GM20431 (cell line): ENCODE data around the gene PLEKHA7.

Source experiments
- in situ Hi-C: fragments of 300-500 bp; cut with MseI, MboI; formaldehyde crosslinking; loops from one replicate; pipeline ENCODE4 v1.15.0; 2020; ENCODE audit warnings: low sequenced_read_pairs; ENCODE audit not compliant: unreplicated experiment

PLEKHA7 gene

GRCh38 chr11:16862726-16863125 lies 151.5 kb downstream of the PLEKHA7 start:
- in situ Hi-C loops: no loop called here

DNA sequence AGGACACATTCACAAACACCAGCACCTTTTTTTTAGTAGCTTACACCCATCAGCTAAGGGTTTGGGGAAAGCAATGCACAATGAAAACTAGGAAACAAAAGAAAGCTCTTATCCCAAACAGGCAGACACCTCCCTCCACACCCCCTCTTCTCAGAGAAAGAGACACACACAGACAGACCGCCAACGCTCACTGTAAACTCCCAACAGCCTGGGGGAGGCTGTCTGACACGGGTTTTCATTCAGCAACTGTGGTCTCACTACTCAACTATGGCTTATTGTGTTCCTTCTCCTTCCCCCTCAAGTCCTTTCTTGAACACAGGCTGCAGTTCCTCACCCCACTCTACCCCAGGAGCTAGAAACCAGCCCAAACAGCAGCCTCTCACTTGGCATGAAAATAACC lies 152.4 kb downstream of the PLEKHA7 start:
- in situ Hi-C loops: no loop called here

- in situ Hi-C loops: no loop called here
Observed at GRCh38 chr11:16860617-16861016, 153.6 kb downstream of the PLEKHA7 start.

DNA sequence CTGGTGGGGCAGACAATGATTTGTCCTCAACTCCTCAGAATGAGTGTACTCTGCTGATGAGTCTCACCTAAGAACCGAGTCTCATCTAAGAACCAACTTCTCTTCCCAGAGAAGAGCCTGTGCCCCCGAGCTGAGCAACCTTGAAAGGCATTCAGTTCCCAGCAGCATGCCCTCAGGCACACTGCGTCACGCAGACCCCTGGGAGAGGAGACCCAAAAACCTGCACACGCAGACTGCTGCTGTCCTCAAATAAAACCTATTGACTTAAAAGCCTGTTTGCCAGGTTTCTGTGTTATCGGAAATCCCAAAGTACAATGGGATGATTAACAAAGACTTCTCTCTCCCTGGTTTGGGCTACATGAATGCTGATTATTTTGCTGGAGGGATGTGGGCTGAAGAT lies 154.6 kb downstream of the PLEKHA7 start:
- in situ Hi-C loops: no loop called here

DNA sequence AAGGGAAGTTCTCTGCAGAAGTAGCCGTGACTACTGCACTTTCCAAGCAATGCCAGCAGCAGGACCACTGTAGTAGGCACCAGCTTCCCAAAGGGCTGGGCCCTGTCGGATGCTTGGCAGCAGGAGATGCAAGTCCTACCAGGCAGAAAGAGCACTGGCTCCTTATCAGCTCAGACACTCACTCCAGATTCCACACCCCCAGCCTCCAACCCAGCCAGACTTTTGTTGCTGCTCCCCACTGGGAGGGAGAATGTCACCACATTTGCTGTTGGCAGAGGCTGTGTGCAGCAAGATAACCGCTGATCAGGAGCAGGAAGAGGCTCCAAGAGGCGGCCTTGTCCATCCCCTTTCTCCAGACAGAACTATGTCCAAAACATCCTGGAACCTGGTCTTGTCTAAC lies 157.0 kb downstream of the PLEKHA7 start:
- in situ Hi-C loops: no loop called here

DNA sequence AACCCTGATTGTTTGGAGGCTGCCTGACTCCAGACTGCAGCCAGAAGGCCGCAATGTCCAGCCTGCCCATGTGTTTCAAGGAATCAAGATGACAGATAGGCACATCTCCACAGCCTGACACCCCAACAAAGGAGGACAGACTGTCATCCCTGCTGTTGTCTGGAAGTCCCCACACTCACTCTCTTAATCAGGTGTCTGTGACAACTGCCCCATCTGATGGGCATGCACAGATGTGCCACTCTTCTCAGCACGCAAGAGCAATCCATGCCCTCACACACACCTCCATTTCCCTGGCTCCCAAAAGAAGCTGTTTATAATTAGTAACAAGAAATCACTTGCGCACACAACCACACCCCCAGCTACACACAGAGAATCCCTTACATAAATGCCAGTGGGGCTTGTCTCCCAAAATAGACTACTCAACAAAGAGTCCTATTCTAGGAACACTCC lies 158.2 kb downstream of the PLEKHA7 start:
- in situ Hi-C loops: no loop called here

GRCh38 chr11:16854979-16855378 lies 159.2 kb downstream of the PLEKHA7 start:
- in situ Hi-C loops: no loop called here

GRCh38 chr11:16853859-16854258 lies 160.4 kb downstream of the PLEKHA7 start:
- in situ Hi-C loops: no loop called here

- in situ Hi-C loops: no loop called here
Observed at GRCh38 chr11:16853266-16853665, 160.9 kb downstream of the PLEKHA7 start.

DNA sequence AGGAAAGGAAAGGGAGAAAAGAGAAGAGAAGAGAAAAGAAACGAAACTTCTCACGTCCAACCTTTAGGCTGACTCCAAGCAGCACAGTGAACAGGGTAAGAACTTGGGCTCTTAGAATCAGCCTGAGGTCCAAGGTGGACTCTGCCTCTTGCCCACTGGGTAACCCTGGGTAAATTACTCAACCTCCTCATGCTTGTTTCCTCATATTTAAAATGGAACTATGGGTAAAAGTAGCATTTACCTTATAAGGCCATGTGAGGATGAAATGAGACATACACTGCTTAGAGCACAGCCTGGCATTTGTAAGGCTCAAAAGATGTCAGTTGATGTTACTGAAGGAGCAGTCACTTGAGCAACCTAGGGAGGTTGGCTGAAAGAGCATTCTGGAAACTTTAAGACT lies 167.9 kb downstream of the PLEKHA7 start:
- in situ Hi-C loops: no loop called here

GRCh38 chr11:16844268-16844771 lies 169.9 kb downstream of the PLEKHA7 start:
- in situ Hi-C loops: no loop called here

GRCh38 chr11:16843294-16843693 lies 170.9 kb downstream of the PLEKHA7 start:
- in situ Hi-C loops: no loop called here

GRCh38 chr11:16841984-16842383 lies 172.2 kb downstream of the PLEKHA7 start:
- in situ Hi-C loops: no loop called here

GRCh38 chr11:16841481-16841880 lies 172.7 kb downstream of the PLEKHA7 start:
- in situ Hi-C loops: no loop called here

DNA sequence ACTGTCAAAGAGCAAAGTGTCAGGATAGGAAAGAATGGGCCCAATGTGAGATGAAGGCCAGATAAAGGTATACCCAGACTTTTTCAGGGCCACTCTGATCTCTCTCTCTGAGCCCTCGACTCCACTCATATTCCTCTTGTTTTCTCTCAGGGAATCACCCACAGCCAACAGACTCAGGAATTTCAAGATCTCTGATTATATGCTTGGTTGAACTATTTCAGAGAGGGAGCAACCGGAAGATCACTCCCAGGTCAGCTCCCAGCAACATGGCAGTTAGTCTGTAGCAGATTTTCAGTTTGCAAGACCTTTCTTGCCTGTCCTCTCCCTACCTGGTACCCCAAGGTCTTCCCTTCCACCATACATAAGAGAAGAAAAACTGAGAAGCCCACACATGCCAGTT lies 173.3 kb downstream of the PLEKHA7 start:
- in situ Hi-C loops: no loop called here

GRCh38 chr11:16839821-16840220 lies 174.4 kb downstream of the PLEKHA7 start:
- in situ Hi-C loops: no loop called here

- in situ Hi-C loops: no loop called here
Observed at GRCh38 chr11:16834384-16834783, 179.8 kb downstream of the PLEKHA7 start.

DNA sequence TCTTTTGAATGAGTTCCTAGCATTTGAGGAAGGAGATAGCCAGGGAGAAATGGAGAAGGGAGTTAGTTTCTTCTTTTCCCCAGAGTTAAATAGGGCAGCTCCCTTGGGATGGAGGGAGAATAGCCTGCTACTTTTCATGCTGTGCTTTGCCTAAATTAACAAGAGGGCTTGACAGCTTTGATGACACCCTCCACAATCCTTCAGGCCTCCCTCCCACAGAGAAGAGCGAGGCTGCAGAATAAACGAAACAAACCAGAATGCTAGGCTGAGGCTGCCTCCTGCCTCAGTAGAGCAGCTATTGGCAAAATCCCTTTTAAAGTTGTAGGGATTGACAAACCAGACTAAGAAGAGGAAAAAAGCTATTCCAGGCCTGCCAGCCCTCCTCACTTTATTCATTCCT lies 181.2 kb downstream of the PLEKHA7 start:
- in situ Hi-C loops: no loop called here

- in situ Hi-C loops: no loop called here
Observed at GRCh38 chr11:16832193-16832539, 182.0 kb downstream of the PLEKHA7 start.

GRCh38 chr11:16831316-16832192 lies 182.7 kb downstream of the PLEKHA7 start:
- in situ Hi-C loops: no loop called here

DNA sequence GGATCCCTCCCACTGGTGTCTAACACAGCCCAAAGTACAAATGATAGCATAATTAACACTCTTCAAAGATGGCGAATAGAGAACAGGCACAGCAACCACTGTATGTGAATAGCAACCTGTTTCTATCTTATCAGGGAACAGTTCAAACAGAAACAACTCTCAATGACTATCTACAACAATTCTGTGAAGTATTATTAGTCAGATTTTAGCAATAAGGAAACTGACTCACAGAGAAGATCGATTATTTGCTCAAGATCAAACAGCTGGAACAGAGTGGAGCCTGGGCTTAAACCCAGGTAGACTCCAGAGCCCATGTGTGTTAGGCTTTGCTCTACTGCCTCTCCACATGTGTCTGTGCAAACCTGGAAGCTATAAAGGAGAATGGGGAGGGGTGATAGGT lies 187.1 kb downstream of the PLEKHA7 start:
- in situ Hi-C loops: no loop called here

GRCh38 chr11:16825968-16826367 lies 188.2 kb downstream of the PLEKHA7 start:
- in situ Hi-C loops: no loop called here
